Measurements from ENCODE around the gene TMEM131.

Gene TMEM131

DNA sequence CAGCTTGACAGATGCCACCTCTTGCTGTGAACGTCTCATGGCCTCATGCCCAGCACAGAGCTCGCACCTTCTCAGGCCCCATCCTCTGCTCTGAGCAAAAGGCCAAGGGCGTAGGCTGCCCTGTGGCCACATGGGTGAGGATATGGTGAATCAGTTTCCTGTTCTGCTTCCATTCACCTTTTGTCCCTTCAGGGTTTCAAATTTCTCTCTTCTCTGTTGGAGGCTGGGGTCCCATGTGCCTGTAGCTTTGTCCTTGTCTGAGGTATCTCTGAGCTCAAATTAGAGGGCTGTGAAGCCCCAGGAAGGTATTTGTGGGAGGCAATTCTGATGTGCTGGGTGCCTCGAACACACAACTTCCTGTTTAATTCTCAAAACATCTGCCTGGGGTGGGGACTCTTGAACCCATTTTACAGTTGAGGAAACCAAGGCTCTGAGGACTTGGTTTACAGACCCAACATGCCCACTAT, 253.3 kb downstream of the TMEM131 start:
- ATAC-seq: no peak
- H3K9me3 Mint-ChIP-seq: no peaks in the 10 kb centered on the region
- no peak overlapping the region for H3K4me3 Mint-ChIP-seq
- H3K36me3 Mint-ChIP-seq: peaks cover 17% of the 10 kb centered on the region
- H3K27me3 Mint-ChIP-seq: no peaks in the 10 kb centered on the region
- H3K4me1 Mint-ChIP-seq: peaks cover 31% of the 10 kb centered on the region
- no peak overlapping the region for H3K27ac Mint-ChIP-seq

GRCh38 chr2:97741686-97742085, 254.1 kb downstream of the TMEM131 start:
- ATAC-seq: no peak
- Mint-ChIP-seq H3K36me3 (peaks cover 17% of the 10 kb centered on the region), H3K9me3 (no peaks in the 10 kb centered on the region), H3K27me3 (no peaks in the 10 kb centered on the region), H3K27ac (no peak overlapping the region), H3K4me1 (peaks cover 29% of the 10 kb centered on the region), H3K4me3 (no peak overlapping the region)

DNA sequence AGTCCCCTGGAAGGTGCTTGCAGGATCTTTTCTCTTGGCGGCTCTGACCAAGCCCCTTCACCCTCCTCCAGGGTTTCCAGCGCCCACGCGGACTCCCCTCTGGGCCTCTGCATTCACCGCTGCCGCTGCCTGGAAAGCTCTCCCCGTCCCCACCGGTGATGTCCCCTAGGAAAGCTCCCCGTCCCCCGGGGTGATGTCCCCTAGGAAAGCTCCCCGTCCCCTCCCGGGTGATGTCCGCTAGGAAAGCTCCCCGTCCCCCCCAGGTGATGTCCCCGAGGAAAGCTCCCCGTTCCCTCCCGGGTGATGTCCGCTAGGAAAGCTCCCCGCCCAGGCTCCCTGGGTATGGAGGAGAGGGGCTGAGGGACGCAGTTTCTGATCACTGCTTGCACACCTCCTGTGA, 254.5 kb downstream of the TMEM131 start:
- no peak overlapping the region for H3K27ac Mint-ChIP-seq
- peaks cover 17% of the 10 kb centered on the region for H3K36me3 Mint-ChIP-seq
- ATAC-seq: no peak
- peaks cover 27% of the 10 kb centered on the region for H3K4me1 Mint-ChIP-seq
- H3K4me3 Mint-ChIP-seq: no peak overlapping the region
- no peaks in the 10 kb centered on the region for H3K27me3 Mint-ChIP-seq
- no peaks in the 10 kb centered on the region for H3K9me3 Mint-ChIP-seq

DNA sequence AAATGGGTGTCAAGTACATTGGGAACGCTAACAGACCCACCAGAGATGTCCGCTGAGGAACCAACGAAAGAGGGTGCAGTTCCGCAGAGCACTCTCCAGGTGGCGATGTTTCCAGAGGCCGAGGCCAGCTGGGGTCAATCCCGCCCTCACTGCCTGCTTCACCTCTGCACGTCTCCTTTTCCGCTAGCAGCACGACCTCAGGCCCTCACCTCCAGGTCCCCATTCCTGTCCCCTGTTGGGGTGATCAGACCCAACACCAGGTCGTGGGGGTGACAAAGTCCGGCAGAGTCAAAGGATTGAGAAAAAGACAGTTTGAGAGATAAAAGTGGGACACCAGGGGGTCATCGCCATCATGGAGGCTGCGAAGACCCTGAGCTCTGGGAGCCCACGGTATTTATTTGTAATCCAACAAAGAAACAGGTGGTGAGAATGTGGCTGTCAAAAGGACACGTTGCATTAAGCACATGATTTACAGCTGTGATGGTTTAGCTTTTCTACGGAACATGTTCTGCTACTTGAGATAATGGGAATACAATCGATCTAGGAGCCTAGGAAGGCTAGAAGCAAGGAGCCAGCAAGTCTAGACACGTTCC, 255.1 kb downstream of the TMEM131 start:
- Mint-ChIP-seq H3K4me1 (peaks cover 21% of the 10 kb centered on the region), H3K4me3 (no peak overlapping the region), H3K9me3 (no peaks in the 10 kb centered on the region), H3K27ac (no peak overlapping the region), H3K27me3 (no peaks in the 10 kb centered on the region), H3K36me3 (peaks cover 12% of the 10 kb centered on the region)
- peak; percentile 63 for ATAC-seq

GRCh38 chr2:97739893-97740245, 255.9 kb downstream of the TMEM131 start:
- Mint-ChIP-seq H3K27me3 (no peaks in the 10 kb centered on the region), H3K4me3 (no peak overlapping the region), H3K4me1 (peaks cover 15% of the 10 kb centered on the region), H3K9me3 (no peaks in the 10 kb centered on the region), H3K27ac (no peak overlapping the region), H3K36me3 (peaks cover 12% of the 10 kb centered on the region)
- no peak for ATAC-seq

- Mint-ChIP-seq H3K27me3 (no peaks in the 10 kb centered on the region), H3K9me3 (no peaks in the 10 kb centered on the region), H3K27ac (no peak overlapping the region), H3K4me3 (no peak overlapping the region), H3K36me3 (peaks cover 10% of the 10 kb centered on the region), H3K4me1 (peaks cover 15% of the 10 kb centered on the region)
- ATAC-seq: no peak
Measured at GRCh38 chr2:97739020-97739892, 256.5 kb downstream of the TMEM131 start.

- Mint-ChIP-seq H3K27me3 (no peaks in the 10 kb centered on the region), H3K27ac (no peak overlapping the region), H3K4me3 (no peak overlapping the region), H3K36me3 (peaks cover 1% of the 10 kb centered on the region), H3K4me1 (peaks cover 15% of the 10 kb centered on the region), H3K9me3 (no peaks in the 10 kb centered on the region)
- no peak for ATAC-seq
Measured at GRCh38 chr2:97738179-97739019, 257.3 kb downstream of the TMEM131 start.

DNA sequence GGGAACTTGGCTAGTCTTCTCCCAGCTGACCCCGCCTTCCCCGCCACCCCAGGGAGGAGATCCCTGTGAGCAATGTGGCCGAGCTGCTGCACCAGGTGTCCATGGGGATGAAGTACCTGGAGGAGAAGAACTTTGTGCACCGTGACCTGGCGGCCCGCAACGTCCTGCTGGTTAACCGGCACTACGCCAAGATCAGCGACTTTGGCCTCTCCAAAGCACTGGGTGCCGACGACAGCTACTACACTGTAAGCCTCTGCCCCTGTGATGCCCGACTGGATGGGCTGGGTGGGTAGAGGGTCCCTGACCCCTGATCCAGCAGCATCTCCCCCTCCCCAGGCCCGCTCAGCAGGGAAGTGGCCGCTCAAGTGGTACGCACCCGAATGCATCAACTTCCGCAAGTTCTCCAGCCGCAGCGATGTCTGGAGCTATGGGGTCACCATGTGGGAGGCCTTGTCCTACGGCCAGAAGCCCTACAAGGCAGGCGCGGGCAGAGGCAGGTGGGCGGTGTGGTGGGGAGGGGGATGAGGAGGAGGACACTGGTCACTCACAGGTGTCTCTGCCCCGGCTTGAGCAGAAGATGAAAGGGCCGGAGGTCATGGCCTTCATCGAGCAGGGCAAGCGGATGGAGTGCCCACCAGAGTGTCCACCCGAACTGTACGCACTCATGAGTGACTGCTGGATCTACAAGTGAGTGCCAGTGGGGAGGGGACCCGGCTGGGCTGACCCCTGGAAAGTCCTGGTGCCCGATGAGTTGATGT, 258.1 kb downstream of the TMEM131 start:
- H3K4me1 Mint-ChIP-seq: peaks cover 13% of the 10 kb centered on the region
- no peak overlapping the region for H3K4me3 Mint-ChIP-seq
- no peak overlapping the region for H3K27ac Mint-ChIP-seq
- no peaks in the 10 kb centered on the region for H3K9me3 Mint-ChIP-seq
- H3K27me3 Mint-ChIP-seq: no peaks in the 10 kb centered on the region
- no peak for ATAC-seq
- no peaks in the 10 kb centered on the region for H3K36me3 Mint-ChIP-seq

GRCh38 chr2:97736608-97737330, 259.0 kb downstream of the TMEM131 start:
- H3K36me3 Mint-ChIP-seq: no peaks in the 10 kb centered on the region
- no peak overlapping the region for H3K4me3 Mint-ChIP-seq
- peaks cover 8% of the 10 kb centered on the region for H3K4me1 Mint-ChIP-seq
- ATAC-seq: no peak
- H3K9me3 Mint-ChIP-seq: no peaks in the 10 kb centered on the region
- no peak overlapping the region for H3K27ac Mint-ChIP-seq
- peaks cover 2% of the 10 kb centered on the region for H3K27me3 Mint-ChIP-seq

GRCh38 chr2:97736185-97736584, 259.6 kb downstream of the TMEM131 start:
- Mint-ChIP-seq H3K27me3 (peaks cover 7% of the 10 kb centered on the region), H3K36me3 (no peaks in the 10 kb centered on the region), H3K4me1 (peaks cover 5% of the 10 kb centered on the region), H3K27ac (no peak overlapping the region), H3K4me3 (no peak overlapping the region), H3K9me3 (no peaks in the 10 kb centered on the region)
- ATAC-seq: no peak

GRCh38 chr2:97735161-97735561, 260.6 kb downstream of the TMEM131 start:
- Mint-ChIP-seq H3K27me3 (peaks cover 7% of the 10 kb centered on the region), H3K9me3 (peaks cover 1% of the 10 kb centered on the region), H3K4me1 (no peaks in the 10 kb centered on the region), H3K27ac (no peak overlapping the region), H3K36me3 (peaks cover 4% of the 10 kb centered on the region), H3K4me3 (no peak overlapping the region)
- no peak for ATAC-seq

GRCh38 chr2:97734061-97735051, 261.4 kb downstream of the TMEM131 start:
- Mint-ChIP-seq H3K4me1 (no peaks in the 10 kb centered on the region), H3K9me3 (peaks cover 3% of the 10 kb centered on the region), H3K4me3 (no peak overlapping the region), H3K36me3 (peaks cover 5% of the 10 kb centered on the region), H3K27ac (no peak overlapping the region), H3K27me3 (peaks cover 7% of the 10 kb centered on the region)
- no peak for ATAC-seq

DNA sequence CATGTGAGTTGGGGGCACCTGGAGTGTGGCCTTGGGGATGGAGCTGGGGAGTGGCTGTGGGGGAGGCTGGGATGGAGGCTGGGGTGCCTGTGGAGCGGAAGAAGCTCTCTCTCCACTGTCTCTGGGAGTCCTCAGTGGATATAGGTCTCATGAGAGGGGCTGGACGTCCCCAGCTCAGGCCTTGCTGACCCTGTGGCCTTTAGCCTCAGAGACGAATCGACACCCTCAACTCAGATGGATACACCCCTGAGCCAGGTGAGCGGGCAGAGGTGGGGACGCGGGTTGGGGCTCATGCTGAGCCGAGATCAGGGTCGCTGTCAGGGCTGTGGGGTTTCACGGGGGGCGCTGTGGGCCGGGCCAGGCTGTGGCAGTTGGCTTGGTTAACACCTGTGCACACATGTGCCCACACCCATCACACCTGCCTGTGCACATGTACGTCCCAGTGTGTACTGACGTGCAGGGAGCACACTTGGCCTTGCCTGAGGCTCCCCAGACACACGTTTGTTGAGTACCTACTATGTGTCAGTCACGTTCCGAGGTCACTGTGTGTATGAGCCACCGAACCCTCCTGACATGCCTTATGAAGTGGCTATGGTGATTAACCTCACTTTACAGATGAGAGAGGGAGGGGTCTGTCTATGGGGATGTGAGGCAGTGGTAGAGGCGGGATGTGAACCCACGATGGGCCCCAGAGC, 262.3 kb downstream of the TMEM131 start:
- peaks cover 7% of the 10 kb centered on the region for H3K27me3 Mint-ChIP-seq

More for the DNA sequence above, 262.3 kb downstream of the TMEM131 start:
- H3K4me3 Mint-ChIP-seq: no peak overlapping the region
- H3K27ac Mint-ChIP-seq: no peak overlapping the region
- peaks cover 5% of the 10 kb centered on the region for H3K36me3 Mint-ChIP-seq
- ATAC-seq: no peak
- peaks cover 3% of the 10 kb centered on the region for H3K9me3 Mint-ChIP-seq
- no peaks in the 10 kb centered on the region for H3K4me1 Mint-ChIP-seq

All from stimulated activated memory B cell treated with anti-CD40 and anti-IgM and Interleukin-4, amounts not matched to agents 10 μg/mL and 1 μg/mL and 100 μg/mL, for 72 hours (primary cell).